Stimulated activated CD8-positive, alpha-beta memory T cell treated with anti-CD3 and anti-CD28 coated beads, Interleukin-7, amount 100 ng/mL, for 48 hours (primary cell): ENCODE results near the gene SWAP70.

Source experiments
- DNase-seq, 2 donors: peaks; one replicate each; pipeline ENCODE4 v3.0.0-alpha.2; 2020; ENCODE audit warnings: low read depth in 1 of 2; ENCODE audit errors: extremely low read depth in 1 of 2

SWAP70 gene

DNA sequence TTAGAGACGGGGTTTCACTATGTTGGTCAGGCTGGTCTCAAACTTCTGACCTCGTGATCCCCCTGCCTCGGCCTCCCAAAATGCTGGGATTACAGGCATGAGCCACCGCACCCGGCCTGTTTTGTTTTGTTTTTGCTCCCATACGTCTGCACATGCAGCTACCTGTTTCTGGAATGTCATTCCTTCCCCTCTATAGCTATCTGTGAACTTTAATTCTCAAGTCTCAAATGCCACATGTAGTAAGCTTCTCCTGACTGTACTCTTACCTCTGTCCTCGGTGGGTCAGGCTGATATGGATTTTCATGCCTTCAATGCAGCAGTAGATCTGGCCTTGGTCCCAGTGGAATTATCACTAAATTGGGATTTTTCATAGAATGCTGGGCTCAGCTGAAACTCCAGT, 12.4 kb upstream of the SWAP70 start:
- no peak for DNase-seq

GRCh38 chr11:9651899-9652748, 11.8 kb upstream of the SWAP70 start:
- DNase-seq, result no peak

DNA sequence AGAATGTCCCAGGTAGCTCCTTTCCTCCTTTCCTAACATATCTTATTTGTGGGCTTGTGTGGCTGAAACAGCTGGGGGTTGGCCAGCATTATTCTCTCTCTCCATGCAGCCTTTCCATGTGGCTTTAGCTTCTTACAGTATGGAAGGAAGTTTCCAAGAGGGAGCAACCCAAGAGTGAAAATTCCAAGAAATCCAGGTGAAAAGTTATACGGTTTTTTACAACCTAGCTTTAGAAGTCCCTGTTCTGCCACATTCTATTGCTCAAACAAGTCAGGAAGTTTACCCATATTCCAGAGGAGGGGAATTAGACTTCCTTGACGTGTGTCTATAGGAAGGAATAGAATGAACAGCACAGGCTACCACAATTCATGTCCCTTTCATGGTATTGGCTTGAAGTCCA, 10.0 kb upstream of the SWAP70 start:
- DNase-seq, result no peak

- no peak for DNase-seq
Observed at GRCh38 chr11:9656864-9657263, 7.0 kb upstream of the SWAP70 start.

GRCh38 chr11:9657531-9657930, 6.3 kb upstream of the SWAP70 start:
- DNase-seq, result no peak

DNA sequence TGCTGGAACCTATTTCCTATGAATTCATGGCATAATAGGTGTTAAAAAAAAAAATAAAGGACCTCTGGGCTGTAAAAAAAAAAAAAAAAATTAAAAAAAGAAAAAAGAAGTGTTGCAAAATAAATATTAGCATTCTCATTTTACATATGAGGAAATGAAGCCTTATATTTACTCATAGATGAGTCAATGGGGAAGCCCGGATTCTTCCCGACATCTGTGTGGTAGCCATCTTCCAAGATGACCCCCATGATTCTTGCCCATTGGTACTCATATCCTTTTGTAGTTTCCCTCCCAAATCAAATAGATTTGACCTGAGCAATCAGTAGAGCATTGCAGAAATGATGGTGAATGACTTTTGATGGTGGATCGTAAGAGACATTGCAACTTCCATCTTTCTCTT, 3.0 kb upstream of the SWAP70 start:
- DNase-seq, result no peak

DNA sequence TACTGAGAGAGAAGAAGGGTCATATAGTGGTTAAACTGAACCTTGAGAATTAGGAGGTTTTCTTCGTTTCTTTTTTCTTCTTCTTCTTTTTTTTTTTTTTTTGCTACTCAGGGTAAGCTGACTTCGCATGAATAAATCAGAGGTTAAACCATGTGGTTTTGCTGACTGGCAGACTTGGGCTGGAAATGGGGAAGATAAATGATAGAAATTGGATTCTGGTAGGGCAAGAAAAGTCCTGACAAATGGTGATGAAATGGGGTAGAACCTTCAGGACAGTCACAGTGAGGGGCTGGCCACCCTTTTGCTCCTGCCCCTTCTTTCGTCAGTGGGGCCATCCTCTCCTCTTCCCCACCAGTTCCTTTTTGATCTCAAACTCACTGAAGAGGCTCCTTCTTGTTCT, 1.6 kb upstream of the SWAP70 start:
- no peak for DNase-seq

- DNase-seq, result no peak
Observed at GRCh38 chr11:9664276-9665171, 647 bp downstream of the SWAP70 start.

DNA sequence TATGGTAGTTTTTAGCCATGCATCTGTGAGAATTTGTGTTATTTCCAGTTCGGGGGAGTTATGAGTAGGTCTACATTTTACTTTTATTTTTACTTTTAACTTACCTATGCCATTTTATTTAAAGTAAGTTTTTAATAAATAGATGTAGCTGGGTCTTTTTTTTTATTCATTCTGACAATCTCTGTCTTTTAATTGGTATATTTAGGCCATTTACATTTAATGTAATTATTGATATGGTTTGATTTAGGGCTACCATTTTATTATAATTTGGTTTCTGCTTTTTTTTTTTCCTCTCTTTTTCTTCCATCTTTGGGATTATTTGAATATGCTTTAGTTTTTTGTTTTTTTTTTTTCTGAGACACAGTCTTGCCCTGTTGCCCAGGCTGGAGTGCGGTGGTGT, 1.9 kb downstream of the SWAP70 start:
- no peak for DNase-seq

GRCh38 chr11:9669954-9670353, 6.1 kb downstream of the SWAP70 start:
- no peak for DNase-seq

- DNase-seq, result no peak
Observed at GRCh38 chr11:9672288-9672916, 8.5 kb downstream of the SWAP70 start.

DNA sequence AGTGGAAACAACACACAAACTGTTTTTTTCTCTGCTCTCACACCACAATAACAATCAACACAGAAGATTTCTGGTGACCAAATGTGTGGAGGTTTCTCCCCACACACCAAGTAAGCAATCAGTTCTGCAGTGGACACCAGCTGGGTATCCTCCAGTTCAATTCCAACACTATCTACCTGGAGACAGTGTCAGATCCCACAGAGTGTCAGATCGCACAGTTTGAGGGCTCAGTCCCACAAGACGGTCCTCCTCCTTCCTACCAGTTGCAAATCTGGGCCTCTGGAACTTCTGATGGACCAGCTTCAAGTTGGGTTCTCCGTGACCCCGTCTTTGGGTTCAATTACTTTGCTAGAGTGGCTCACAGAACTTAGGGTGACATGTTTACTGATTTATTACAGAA, 9.0 kb downstream of the SWAP70 start:
- DNase-seq, result no peak

DNA sequence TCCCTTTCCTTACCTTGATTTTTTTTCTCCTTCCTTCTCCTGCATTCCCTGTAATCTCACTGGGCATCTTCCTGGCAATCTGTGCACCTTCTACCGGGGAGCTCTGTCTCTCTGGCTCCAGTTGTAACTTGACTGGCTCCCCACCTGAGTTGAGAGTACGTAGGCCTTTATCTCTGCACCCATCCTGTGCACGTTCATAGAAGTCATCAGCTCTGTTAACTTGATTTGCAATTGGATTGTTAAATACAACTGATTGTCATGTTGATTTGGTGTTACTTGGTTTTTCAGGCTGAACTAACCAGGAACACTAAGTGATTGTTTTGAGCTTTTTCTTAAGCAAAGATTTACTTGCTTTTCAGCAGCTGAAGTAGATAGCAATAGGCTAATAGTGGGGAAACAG, 11.8 kb downstream of the SWAP70 start:
- DNase-seq, result no peak

DNA sequence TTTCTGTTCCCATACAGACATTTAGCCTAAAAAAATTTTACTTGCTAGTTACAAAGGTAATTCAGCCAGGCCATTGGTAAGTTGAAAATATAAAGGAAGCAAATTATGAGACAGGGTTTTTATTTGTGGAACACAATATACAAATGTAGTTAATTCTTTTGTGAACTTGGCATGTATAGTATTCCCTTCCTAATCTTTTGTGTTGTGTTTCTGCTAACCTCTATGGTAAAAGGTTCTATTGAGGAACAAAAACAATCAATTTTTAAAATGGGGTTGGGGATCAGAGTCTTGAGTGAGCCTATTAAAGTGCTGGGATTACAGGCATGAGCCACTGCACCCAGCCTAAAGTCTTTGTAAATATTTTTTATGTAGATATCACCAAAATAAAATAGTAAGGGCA, 14.1 kb downstream of the SWAP70 start:
- DNase-seq, result no peak

GRCh38 chr11:9678576-9678975, 14.7 kb downstream of the SWAP70 start:
- DNase-seq, result no peak

GRCh38 chr11:9680028-9680427, 16.2 kb downstream of the SWAP70 start:
- DNase-seq, result no peak

DNA sequence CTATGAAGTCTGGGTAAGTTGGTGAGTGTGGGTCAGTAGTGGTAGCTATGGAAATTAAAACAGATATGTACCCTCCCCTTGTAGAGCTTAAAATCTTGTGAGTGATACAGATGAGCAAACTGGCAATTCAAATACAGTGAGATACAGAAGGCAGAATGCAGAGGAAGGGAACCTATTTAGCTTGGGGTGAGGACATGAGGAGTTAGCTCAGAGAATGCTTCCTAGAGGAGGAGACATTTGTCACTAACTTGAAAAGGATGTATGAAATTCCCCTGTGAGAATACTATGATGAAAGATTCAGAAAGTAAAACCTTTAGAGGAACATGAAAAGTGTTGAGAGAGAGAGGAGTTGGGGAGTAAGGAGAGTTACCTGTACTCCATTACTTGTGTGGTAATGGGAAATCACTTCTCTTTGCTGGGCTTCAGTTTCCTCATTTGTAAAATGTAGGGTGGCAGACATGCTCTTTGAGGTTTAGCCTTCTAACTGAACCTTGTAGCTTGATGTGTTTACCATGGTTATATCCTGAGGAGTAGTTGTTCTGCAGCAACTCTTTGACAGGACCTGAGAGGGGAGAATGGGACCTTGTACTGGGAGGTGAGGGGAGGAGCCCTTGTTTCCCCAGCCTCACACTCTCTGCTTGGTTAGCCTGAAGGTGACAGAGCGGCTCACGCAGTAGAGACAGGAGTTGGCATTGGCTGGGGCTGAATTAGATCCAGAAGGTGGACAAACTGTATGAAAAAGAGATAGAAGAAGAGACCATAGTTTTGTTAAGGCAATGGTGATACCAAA, 17.9 kb downstream of the SWAP70 start:
- DNase-seq, result no peak

DNA sequence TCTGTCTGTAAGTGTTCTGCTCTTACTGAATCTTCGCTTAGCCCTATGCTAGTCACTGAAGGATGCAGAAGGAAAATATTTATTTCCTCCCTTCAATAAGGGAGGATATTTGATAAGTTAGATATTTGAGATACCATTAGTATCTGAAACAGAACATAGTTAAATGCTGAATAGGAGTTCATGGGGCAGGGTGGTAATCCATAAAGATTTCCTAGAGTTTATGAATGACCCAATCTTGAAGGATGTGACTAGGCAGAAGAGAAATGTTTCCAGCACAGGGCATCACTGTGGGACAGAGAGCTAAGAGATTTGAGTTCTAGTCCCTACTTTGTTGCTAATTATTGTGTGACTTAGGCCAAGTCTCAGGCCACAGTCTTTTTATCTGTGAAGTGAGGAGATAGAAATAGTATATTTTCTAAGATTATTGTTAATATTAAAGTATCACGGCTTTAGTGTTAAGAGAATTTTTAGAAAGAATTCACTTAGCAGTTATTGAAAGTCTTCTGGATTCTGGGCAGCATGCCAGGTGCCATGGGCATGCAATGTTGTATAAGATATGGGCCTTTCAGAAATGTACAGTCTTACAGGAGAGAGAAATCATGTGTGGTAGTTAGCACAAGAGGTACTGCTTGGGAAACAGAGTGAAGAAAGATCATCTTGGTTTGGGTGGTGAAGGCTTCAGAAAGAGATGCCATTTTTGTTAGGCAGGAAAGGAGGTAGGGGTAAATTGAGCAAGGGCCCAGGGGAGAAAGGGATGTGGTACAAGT, 24.0 kb downstream of the SWAP70 start:
- DNase-seq, result no peak

DNA sequence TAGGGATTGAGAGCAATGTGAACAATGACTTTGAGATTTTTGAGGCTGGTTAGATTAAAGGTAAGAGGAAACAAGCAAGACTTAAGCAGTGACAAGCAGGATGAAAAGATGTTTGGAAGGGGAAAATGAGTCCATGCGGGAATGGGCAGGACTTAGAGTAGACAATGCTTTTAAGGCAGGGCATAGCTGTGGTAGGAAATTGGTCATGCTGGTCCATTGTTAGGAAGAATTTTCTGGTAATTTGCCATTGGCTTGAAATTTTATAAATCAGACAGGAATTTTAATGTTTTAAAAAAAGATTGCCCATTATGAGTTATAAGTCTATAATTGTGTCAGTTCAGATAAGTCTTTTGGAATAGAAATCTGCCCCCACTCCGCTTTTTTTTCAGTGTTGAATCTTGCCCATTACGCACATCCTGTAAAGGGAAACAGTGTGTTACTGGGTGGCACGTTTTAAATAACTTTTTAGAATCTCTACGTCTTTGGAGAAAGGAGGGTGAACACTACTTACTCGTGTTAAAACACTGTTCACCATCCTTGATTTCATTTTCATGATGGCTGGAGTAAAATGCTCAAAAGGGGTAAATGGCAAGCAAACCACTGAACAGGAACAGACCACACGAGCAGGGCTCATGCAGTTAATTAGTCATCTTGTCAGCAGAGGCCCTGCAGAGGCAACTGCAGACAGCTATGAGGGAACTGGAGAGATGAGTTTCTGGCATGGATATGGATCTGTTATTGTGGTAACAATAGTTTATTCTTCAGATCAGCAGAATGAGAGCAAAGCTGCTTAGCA, 25.0 kb downstream of the SWAP70 start:
- DNase-seq, result no peak
